Trophoblast cell (in vitro differentiated cells and primary cell): ENCODE data around the gene TMEM140.

Experiments used
- DNase-seq, 2 donors: peaks; one replicate each; pipeline ENCODE4 v3.0.0-alpha.2; 2016
- H2AFZ ChIP-seq: 2 replicates; pipeline ENCODE4 v1.6.1; 2013; ENCODE audit warnings: low read length, moderate library complexity, mild to moderate bottlenecking; ENCODE audit not compliant: insufficient read depth, poor library complexity
- H2AK5ac ChIP-seq: 2 replicates; pipeline ENCODE4 v1.6.1; 2013; ENCODE audit warnings: mild to moderate bottlenecking, low read length
- H2BK120ac ChIP-seq: 2 replicates; pipeline ENCODE4 v1.6.1; 2013; ENCODE audit warnings: low read length, mild to moderate bottlenecking, moderate library complexity; ENCODE audit not compliant: insufficient read depth, poor library complexity
- H2BK12ac ChIP-seq: 2 replicates; pipeline ENCODE4 v1.6.1; 2013; ENCODE audit warnings: mild to moderate bottlenecking, low read length, moderate library complexity
- H2BK5ac ChIP-seq: 2 replicates; pipeline ENCODE4 v1.6.1; 2013; ENCODE audit warnings: low read length, low read depth, moderate library complexity, mild to moderate bottlenecking; ENCODE audit not compliant: poor library complexity
- H3K14ac ChIP-seq: 2 replicates; pipeline ENCODE4 v1.6.1; 2013; ENCODE audit warnings: mild to moderate bottlenecking, low read length
- H3K18ac ChIP-seq: 2 replicates; pipeline ENCODE4 v1.6.1; 2013; ENCODE audit warnings: mild to moderate bottlenecking, low read length
- H3K23ac ChIP-seq: 2 replicates; pipeline ENCODE4 v1.6.1; 2013; ENCODE audit warnings: low read length
- H3K27ac ChIP-seq: 2 replicates; pipeline ENCODE4 v1.5.1; 2013; ENCODE audit warnings: low read depth, mild to moderate bottlenecking, inconsistent platforms, low read length, moderate library complexity
- H3K27me3 ChIP-seq: 2 replicates; pipeline ENCODE4 v1.6.1; 2013; ENCODE audit warnings: inconsistent platforms, mild to moderate bottlenecking, low read length, moderate library complexity; ENCODE audit not compliant: insufficient read depth
- H3K36me3 ChIP-seq, 2 experiments: 1 replicate in 1 of 2; 2 replicates in 1 of 2; pipeline ENCODE4 v1.6.1; 2013; ENCODE audit warnings: low read length in 2 of 2, mild to moderate bottlenecking in 2 of 2, moderate library complexity in 1 of 2; ENCODE audit not compliant: insufficient read depth in 2 of 2, control insufficient read depth in 1 of 2
- H3K4ac ChIP-seq: 2 replicates; pipeline ENCODE4 v1.6.1; 2013; ENCODE audit warnings: low read depth, mild to moderate bottlenecking, low read length, moderate library complexity
- H3K4me1 ChIP-seq, 2 experiments: 1 replicate in 1 of 2; 2 replicates in 1 of 2; pipeline ENCODE4 v1.6.1; 2013; ENCODE audit warnings: low read length in 2 of 2, mild to moderate bottlenecking in 2 of 2, moderate library complexity in 1 of 2; ENCODE audit not compliant: insufficient read depth in 2 of 2, control insufficient read depth in 1 of 2
- H3K4me2 ChIP-seq: 2 replicates; pipeline ENCODE4 v1.6.1; 2013; ENCODE audit warnings: inconsistent platforms, mild to moderate bottlenecking, low read length, moderate library complexity
- H3K4me3 ChIP-seq: 2 replicates; pipeline ENCODE4 v1.5.1; 2013; ENCODE audit warnings: mild to moderate bottlenecking, low read depth, low read length, inconsistent platforms
- H3K79me1 ChIP-seq: one replicate; pipeline ENCODE4 v1.6.1; 2013; ENCODE audit warnings: low read length
- H3K79me2 ChIP-seq: 2 replicates; pipeline ENCODE4 v1.6.1; 2013; ENCODE audit warnings: low read length, mild to moderate bottlenecking; ENCODE audit not compliant: control insufficient read depth, insufficient read depth, poor library complexity
- H3K9ac ChIP-seq: 2 replicates; pipeline ENCODE4 v1.6.1; 2013; ENCODE audit warnings: mild to moderate bottlenecking, low read length
- H3K9me3 ChIP-seq: 2 replicates; pipeline ENCODE4 v1.6.1; 2013; ENCODE audit warnings: low read depth, mild to moderate bottlenecking, control low read depth, inconsistent platforms, low read length; ENCODE audit not compliant: insufficient read depth
- H4K12ac ChIP-seq: 2 replicates; pipeline ENCODE4 v1.6.1; 2013; ENCODE audit warnings: low read depth, mild to moderate bottlenecking, low read length, moderate library complexity
- H4K8ac ChIP-seq: 2 replicates; pipeline ENCODE4 v1.6.1; 2013; ENCODE audit warnings: low read depth, mild to moderate bottlenecking, low read length, moderate library complexity
- H4K91ac ChIP-seq: one replicate; pipeline ENCODE4 v1.6.1; 2013; ENCODE audit warnings: low read depth, mild to moderate bottlenecking, low read length, moderate library complexity
- WGBS: extraction: QIAGEN DNeasy Blood & Tissue Kit; methylation state at CpG from one replicate; pipeline ENCODE4 v1.1.7; 2013; ENCODE audit warnings: missing lambda C conversion rate; ENCODE audit not compliant: insufficient read length, insufficient coverage; ENCODE audit errors: extremely low coverage; 5-methylcytosine and 5-hydroxymethylcytosine counted together

The TMEM140 gene

DNA sequence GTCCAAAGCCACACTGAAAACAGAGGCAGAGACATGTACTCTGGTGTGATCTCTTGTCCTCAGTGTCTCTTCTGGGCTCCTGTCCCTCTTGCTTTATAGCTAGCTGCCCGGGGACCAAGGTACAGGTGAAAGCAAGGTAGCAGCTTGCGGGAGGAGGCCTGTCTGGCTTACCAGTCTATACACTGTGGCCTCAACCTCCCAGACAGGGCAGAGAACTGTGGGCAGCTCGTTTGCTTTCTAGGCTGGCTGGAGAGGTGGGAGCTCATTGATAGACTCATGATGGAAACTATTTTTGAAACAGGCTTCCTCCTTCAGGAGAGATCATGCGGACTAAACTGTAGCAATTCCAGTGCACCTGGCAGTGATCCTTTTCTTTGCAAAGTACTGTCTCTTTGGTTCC is 18.0 kb downstream of the TMEM140 start:
- H3K27ac ChIP-seq = no peak overlapping the region
- no peak overlapping the region for H3K18ac ChIP-seq
- no peak overlapping the region for H3K23ac ChIP-seq
- no peak overlapping the region for H2BK120ac ChIP-seq
- H4K12ac ChIP-seq = no peak overlapping the region
- no peak overlapping the region for H2AFZ ChIP-seq
- peaks cover 5% of the 10 kb centered on the region for H3K9me3 ChIP-seq
- H4K8ac ChIP-seq = no peak overlapping the region
- peaks cover 43 to 46% of the 10 kb centered on the region in 2 experiments for H3K36me3 ChIP-seq
- no peak overlapping the region for H2AK5ac ChIP-seq
- no CpG with 5 or more reads among the region's 4 CpGs for WGBS
- peaks cover 11% of the 10 kb centered on the region for H3K79me1 ChIP-seq
- peaks cover 8% of the 10 kb centered on the region for H3K79me2 ChIP-seq
- no peaks in the 10 kb centered on the region for H3K27me3 ChIP-seq
- H3K4me1 ChIP-seq = peaks cover 9% of the 10 kb centered on the region in 2 experiments
- H3K14ac ChIP-seq = no peak overlapping the region
- H2BK12ac ChIP-seq = no peak overlapping the region
- no peak overlapping the region for H3K4me2 ChIP-seq
- H3K9ac ChIP-seq = no peak overlapping the region
- no peak overlapping the region for H4K91ac ChIP-seq
- no peak overlapping the region for H3K4me3 ChIP-seq
- DNase-seq = no peak
- no peak overlapping the region for H3K4ac ChIP-seq
- H2BK5ac ChIP-seq = no peak overlapping the region

DNA sequence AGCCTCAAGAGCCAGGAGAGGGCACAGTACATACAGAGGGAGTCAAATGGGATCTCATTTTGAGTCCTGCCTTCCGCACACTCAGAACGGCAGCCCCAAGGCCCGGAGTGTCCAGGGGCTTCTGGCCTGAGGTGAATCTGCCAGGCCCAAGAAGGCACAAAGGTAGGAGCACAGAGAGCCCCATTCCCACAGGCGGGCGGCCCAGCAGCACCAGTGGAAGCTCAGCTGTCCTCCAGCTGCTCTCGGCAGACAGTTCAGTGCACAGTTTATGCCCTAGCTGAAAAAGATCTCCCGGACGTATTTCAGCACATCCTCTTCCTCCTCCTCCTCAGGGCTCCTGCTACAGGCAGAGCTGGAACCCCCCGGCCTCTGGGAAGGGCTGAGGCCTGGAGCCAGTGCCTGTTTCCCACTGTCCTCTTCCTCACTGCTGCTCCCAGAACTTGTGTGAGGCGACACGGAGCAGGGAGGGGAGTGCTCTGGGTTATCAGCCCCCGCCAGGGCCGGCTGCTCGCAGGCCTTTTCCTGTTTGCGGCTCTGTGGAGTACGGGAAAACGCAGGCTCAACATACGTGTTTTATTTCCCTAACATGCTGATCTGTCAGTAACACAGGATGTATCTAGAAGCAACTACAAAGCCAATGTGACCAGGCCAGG is 18.6 kb downstream of the TMEM140 start:
- Histone ChIP-seq H4K8ac (no peak overlapping the region), H3K4me3 (no peak overlapping the region), H3K14ac (no peak overlapping the region), H3K4ac (no peak overlapping the region), H3K27me3 (no peaks in the 10 kb centered on the region), H3K27ac (no peak overlapping the region), H4K12ac (no peak overlapping the region), H3K4me2 (no peak overlapping the region), H3K36me3 (peaks cover 43 to 46% of the 10 kb centered on the region in 2 experiments), H2AK5ac (no peak overlapping the region), H4K91ac (no peak overlapping the region), H2BK5ac (no peak overlapping the region), H3K23ac (no peak overlapping the region), H3K18ac (no peak overlapping the region), H2BK12ac (no peak overlapping the region), H3K9ac (no peak overlapping the region), H3K4me1 (peaks cover 7 to 8% of the 10 kb centered on the region in 2 experiments), H3K79me1 (peaks cover 12% of the 10 kb centered on the region), H3K9me3 (peaks cover 5% of the 10 kb centered on the region), H3K79me2 (peaks cover 8% of the 10 kb centered on the region), H2AFZ (no peak overlapping the region), H2BK120ac (no peak overlapping the region)
- no CpG with 5 or more reads among the region's 18 CpGs for WGBS
- no peak for DNase-seq

DNA sequence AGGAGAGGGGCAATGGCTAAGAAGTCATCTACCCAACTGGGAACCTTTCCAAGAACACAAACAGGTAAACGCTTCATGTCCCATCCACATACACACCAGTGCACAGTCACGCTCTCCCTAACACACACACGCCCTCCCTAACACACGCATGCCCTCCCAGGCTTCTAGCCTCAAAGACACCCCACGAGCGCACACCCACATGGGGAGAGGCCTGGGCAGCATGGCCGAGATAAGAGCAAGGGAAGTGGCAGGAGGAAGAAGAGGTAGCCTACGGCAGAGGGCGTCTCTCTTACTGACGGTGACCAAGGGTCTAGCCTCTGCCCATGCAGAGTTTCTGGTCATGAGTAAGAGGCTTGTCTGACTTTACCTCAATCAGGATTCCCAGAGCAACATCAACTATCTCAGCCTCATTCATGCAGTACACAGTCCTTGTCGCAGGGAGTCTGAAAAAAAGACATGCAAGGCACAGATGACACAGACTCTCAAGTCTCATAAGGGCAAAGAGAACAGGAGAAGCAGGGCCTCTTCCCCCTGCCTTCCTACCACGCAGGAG is 19.6 kb downstream of the TMEM140 start:
- DNase-seq = no peak
- Histone ChIP-seq H4K91ac (no peak overlapping the region), H3K4me1 (peaks cover 11 to 12% of the 10 kb centered on the region in 2 experiments), H3K79me2 (peaks cover 8% of the 10 kb centered on the region), H3K79me1 (peaks cover 16% of the 10 kb centered on the region), H3K27ac (no peak overlapping the region), H3K36me3 (peaks cover 43 to 46% of the 10 kb centered on the region in 2 experiments), H2BK12ac (no peak overlapping the region), H3K14ac (no peak overlapping the region), H3K9ac (no peak overlapping the region), H2BK5ac (no peak overlapping the region), H4K8ac (no peak overlapping the region), H4K12ac (no peak overlapping the region), H3K18ac (no peak overlapping the region), H3K4ac (no peak overlapping the region), H3K4me3 (no peak overlapping the region), H3K9me3 (no peaks in the 10 kb centered on the region), H2AK5ac (no peak overlapping the region), H3K27me3 (no peaks in the 10 kb centered on the region), H3K23ac (no peak overlapping the region), H2AFZ (no peak overlapping the region), H3K4me2 (no peak overlapping the region), H2BK120ac (no peak overlapping the region)
- no CpG with 5 or more reads among the region's 12 CpGs for WGBS

DNA sequence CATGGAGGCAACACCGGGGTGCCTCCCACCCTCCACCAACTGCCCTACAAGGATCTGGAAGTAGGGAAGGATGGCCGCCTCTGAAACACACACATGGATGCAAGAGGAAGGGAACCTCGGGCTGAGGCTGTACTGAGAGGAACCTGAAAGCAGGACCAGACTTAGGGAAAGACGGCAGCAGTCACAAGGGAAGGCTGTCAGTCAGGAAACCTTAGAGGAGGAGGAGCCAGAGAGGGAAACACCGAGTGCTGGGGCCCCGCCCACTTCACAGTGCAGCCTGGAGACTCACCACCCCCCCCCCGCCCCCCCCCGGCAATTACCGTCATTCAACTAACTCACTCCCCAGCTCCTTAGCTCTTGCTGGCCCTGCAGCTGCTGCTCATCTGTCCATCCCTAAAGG is 20.1 kb downstream of the TMEM140 start:
- Histone ChIP-seq H3K23ac (no peak overlapping the region), H3K4me1 (peaks cover 11 to 12% of the 10 kb centered on the region in 2 experiments), H3K4me3 (no peak overlapping the region), H3K27me3 (no peaks in the 10 kb centered on the region), H3K18ac (no peak overlapping the region), H4K8ac (no peak overlapping the region), H3K79me2 (peaks cover 8% of the 10 kb centered on the region), H2BK12ac (no peak overlapping the region), H4K91ac (no peak overlapping the region), H4K12ac (no peak overlapping the region), H2AFZ (no peak overlapping the region), H3K79me1 (peaks cover 16% of the 10 kb centered on the region), H3K36me3 (peaks cover 43 to 46% of the 10 kb centered on the region in 2 experiments), H3K4ac (no peak overlapping the region), H3K4me2 (no peak overlapping the region), H3K9ac (no peak overlapping the region), H3K14ac (no peak overlapping the region), H3K27ac (no peak overlapping the region), H3K9me3 (no peaks in the 10 kb centered on the region), H2BK120ac (no peak overlapping the region), H2BK5ac (no peak overlapping the region), H2AK5ac (no peak overlapping the region)
- no CpG with 5 or more reads among the region's 9 CpGs for WGBS
- DNase-seq = peak in 1 of 2 donors; percentile 17
